C4-2B (cell line): ENCODE data around the gene BTBD16.

Source experiments
- H3K27ac ChIP-seq: fragments of 450-650 bp; 2 replicates; pipeline ENCODE4 v1.5.1; 2017
- ZFX ChIP-seq: fragments of 450-650 bp; IDR thresholded peaks from 2 replicates; pipeline ENCODE4 v1.6.1; 2017
- TF ChIP-seq, protein P1 (sequence below): fragments of 450-650 bp; conservative IDR thresholded peaks from 2 replicates; pipeline ENCODE4 v1.5.1; 2017; ENCODE audit warnings: mild to moderate bottlenecking

BTBD16 gene

DNA sequence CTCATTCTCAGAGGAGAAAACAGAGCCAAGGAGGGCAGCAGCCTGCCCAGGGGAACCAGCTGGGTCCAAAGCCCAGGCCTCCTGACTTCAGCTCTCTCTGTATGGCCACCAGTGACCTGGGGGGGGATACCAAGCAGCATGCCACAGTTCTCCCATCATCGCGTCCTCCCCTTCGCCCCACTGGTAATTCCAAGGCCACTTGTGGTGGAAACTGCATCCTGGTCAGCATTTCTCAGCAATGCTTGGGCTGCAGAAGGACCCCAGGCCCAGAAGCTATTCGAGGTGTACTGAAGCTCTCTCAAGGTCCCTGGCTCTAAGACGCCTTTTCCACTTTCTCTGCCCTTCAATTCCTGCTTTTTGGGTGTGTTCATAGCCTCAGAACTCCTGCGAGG, 27.1 kb downstream of the BTBD16 start:
- TF ChIP-seq ZFX = no peak
- TF ChIP-seq, protein P1, sequence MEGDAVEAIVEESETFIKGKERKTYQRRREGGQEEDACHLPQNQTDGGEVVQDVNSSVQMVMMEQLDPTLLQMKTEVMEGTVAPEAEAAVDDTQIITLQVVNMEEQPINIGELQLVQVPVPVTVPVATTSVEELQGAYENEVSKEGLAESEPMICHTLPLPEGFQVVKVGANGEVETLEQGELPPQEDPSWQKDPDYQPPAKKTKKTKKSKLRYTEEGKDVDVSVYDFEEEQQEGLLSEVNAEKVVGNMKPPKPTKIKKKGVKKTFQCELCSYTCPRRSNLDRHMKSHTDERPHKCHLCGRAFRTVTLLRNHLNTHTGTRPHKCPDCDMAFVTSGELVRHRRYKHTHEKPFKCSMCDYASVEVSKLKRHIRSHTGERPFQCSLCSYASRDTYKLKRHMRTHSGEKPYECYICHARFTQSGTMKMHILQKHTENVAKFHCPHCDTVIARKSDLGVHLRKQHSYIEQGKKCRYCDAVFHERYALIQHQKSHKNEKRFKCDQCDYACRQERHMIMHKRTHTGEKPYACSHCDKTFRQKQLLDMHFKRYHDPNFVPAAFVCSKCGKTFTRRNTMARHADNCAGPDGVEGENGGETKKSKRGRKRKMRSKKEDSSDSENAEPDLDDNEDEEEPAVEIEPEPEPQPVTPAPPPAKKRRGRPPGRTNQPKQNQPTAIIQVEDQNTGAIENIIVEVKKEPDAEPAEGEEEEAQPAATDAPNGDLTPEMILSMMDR = no peak
- H3K27ac ChIP-seq = no peak overlapping the region

DNA sequence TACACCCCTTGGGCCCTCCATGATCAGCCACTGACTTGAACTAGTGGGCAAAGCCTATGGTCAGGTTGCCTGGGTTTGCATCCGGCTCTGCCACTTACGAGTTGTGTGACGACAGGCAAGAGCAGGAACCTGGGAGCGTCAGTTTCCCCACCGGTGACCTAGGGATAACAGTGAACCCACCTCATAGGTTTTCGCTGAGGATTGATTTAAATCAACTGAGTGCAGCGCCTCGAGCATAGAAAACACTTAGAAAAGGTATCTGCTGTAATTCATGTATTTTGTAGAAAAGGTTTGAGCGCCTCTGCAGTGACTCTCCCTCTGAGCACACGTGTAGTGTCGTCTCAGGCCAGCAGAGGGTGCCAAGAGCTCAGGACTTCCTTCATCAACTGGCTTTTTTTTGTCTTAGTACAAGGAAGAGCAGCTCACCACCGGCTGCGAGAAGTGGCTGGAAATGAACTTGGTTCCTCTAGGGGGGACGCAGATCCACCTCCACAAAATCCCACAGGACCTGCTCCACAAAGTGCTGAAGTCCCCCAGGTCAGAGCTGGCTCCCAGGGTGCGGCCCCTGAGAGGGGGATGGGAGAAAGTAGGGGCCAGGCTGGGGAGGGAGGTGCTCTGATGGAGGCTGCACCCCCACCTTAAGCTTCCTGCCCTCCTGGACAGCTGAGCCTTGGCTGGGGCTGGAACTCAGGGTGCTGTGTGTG, 27.7 kb downstream of the BTBD16 start:
- no peak for TF ChIP-seq ZFX
- TF ChIP-seq, protein P1 = peak; percentile 93
- no peak overlapping the region for H3K27ac ChIP-seq

DNA sequence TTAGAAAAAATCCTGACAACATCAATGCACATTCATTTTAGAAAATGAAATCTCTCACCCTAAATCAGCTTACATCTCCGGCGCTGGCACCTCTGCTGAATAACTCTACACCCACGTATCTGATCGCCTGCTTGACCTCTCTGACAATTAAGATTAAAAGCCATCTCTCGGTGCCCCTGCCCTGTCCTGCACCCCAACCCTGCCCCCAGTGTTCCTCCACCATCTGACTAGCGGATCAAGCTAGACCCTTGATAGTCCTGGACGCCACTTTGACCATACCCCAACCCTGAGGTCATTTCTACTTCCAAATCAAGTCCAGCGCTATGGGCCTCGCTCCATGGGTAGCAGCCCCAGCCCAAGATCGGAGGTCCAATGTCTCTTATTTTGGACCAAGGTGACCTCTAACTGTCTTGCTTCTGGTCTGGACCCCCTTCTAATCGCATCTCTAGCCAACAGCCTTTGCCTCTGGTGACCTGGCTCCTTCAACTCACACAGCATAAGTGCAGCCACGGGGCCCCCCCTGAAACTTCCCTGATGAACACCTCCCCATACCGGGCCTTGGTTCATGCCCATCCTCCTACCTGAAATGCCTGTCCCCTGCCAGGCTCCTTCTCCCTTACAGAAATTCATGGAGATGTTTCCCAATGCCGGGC, 28.5 kb downstream of the BTBD16 start:
- TF ChIP-seq ZFX = no peak
- TF ChIP-seq, protein P1 = no peak
- H3K27ac ChIP-seq = no peak overlapping the region

DNA sequence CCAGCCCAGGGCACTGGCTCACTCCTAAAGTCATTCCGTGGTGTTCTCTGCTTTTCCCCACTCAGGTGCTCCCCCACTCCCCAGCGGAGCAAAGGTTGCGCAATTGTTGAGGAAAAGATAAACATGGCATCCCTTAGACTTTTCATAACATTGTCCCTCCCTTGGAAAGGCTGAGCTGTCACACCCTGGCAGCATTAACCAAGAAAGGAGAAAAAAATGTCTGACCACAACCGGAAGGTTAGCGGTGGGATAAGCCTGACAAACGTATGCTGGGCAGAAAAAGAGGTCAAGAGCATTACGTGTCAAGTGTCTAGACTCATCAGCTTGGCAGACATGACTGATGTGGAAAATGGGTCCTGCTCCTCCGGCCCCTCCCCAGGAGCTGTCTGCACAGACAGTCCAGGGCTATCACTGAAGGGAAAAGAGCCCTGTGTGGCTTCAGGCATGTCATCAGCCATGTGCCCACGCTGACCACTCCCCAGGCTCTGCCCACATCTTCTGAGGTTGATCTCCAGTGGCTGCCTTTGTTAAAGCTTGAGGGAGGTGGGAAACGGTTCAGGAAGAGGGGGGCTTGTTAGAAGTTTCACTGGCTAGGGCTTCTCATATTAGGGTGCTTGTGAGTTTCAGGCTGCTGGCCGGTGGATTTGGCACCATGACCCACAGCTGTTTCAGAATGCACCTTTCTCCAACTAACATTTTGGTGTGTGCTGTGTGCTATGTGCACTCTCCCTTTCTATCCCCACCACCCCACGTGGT, 30.1 kb downstream of the BTBD16 start:
- no peak for TF ChIP-seq ZFX
- TF ChIP-seq, protein P1 = no peak
- no peak overlapping the region for H3K27ac ChIP-seq

DNA sequence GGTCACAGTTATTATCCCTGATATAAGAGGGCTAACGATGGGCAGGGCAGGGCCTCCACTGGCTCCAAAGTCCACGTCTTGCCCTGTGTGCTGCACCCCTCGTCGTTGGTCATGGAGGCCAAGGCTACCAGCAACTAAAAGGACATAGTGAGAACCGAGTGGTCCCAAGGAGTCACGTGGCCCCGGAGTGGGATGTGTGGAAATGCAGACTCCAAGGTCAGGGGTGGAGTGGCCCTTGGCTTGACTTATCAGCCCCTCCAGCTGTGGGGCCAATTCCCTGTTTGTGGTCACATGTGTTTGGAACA, 30.7 kb downstream of the BTBD16 start:
- no peak for TF ChIP-seq ZFX
- TF ChIP-seq, protein P1 = no peak
- H3K27ac ChIP-seq = no peak overlapping the region

DNA sequence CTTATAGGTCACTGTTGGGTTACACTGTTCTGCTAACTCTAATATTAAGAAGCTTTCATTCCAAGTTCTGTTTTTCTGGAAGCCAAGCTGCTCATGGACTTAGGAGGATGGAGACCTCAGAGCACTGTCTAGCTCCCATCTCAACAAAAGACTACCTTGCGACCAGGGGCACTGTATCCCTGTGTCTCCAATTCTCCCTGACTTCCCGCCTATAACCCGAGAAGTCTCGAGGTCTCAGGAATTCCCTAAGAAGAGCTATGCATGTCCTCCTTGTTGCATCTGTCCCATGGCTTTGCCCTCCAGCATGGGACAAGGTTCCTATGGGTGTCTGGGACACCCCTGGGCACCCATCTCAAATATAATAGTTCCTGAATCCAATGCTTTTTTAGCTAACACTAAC, 31.2 kb downstream of the BTBD16 start:
- H3K27ac ChIP-seq = no peak overlapping the region
- no peak for TF ChIP-seq ZFX
- TF ChIP-seq, protein P1 = no peak
